ENCODE results near the gene ERGIC2.

GRCh38 chr12:29333178-29333577 is 47.8 kb downstream of the ERGIC2 start:
- no peak for TF ChIP-seq GLIS3 (CRISPR knock-in tag; IDR thresholded peaks at IDR 0.05)
- no peak for TF ChIP-seq ZFP30 (CRISPR knock-in tag; IDR thresholded peaks at IDR 0.05)
- no peak for TF ChIP-seq ARNTL (CRISPR knock-in tag; IDR thresholded peaks at IDR 0.05; ENCODE audit: borderline replicate concordance, low read depth)
- TF ChIP-seq PATZ1 (CRISPR knock-in tag; IDR thresholded peaks at IDR 0.05; ENCODE audit: borderline replicate concordance), result no peak
- TF ChIP-seq ZC3H10 (CRISPR knock-in tag; IDR thresholded peaks at IDR 0.05), result no peak
- no peak for TF ChIP-seq CSDC2 (CRISPR knock-in tag; IDR thresholded peaks at IDR 0.05)
- TF ChIP-seq RARB (CRISPR knock-in tag; IDR thresholded peaks at IDR 0.05), result no peak
- TF ChIP-seq PPARA (CRISPR knock-in tag; IDR thresholded peaks at IDR 0.05; ENCODE audit: borderline replicate concordance), result no peak
- TF ChIP-seq TOX (CRISPR knock-in tag; IDR thresholded peaks at IDR 0.05; ENCODE audit: borderline replicate concordance), result no peak
- TF ChIP-seq BACH2 (CRISPR knock-in tag; IDR thresholded peaks at IDR 0.05; ENCODE audit: borderline replicate concordance), result no peak
- TF ChIP-seq TCF4 (CRISPR knock-in tag; IDR thresholded peaks at IDR 0.05; ENCODE audit: borderline replicate concordance), result no peak
- no peak for TF ChIP-seq ZNF8 (CRISPR knock-in tag; IDR thresholded peaks at IDR 0.05)
- TF ChIP-seq CSRNP3 (CRISPR knock-in tag; IDR thresholded peaks at IDR 0.05), result no peak
